HEK293T (cell line): Measurements from ENCODE around the gene ASB16.

Source experiments
- ARNT ChIP-seq: fragments of 450-650 bp; IDR thresholded peaks from 2 replicates; pipeline ENCODE4 v1.6.1; 2017; ENCODE audit warnings: mild to moderate bottlenecking
- BHLHE40 ChIP-seq: fragments of 450-650 bp; IDR thresholded peaks from 2 replicates; pipeline ENCODE4 v1.6.1; 2016; ENCODE audit warnings: mild to moderate bottlenecking, moderate library complexity, borderline replicate concordance
- CTBP1 ChIP-seq: fragments of 450-650 bp; IDR thresholded peaks from 2 replicates; pipeline ENCODE4 v1.6.1; 2016; ENCODE audit warnings: borderline replicate concordance
- ELF4 ChIP-seq: fragments of 450-650 bp; IDR thresholded peaks from 2 replicates; pipeline ENCODE4 v1.6.1; 2017; ENCODE audit warnings: antibody characterized with exemption
- FOXA1 ChIP-seq: fragments of 450-650 bp; IDR thresholded peaks from 2 replicates; pipeline ENCODE4 v1.6.1; 2016; ENCODE audit warnings: mild to moderate bottlenecking
- FOXK2 ChIP-seq: fragments of 450-650 bp; IDR thresholded peaks from 2 replicates; pipeline ENCODE4 v1.6.1; 2016; ENCODE audit warnings: mild to moderate bottlenecking
- FOXM1 ChIP-seq: fragments of 450-650 bp; IDR thresholded peaks from 2 replicates; pipeline ENCODE4 v1.6.1; 2017; ENCODE audit warnings: mild to moderate bottlenecking, borderline replicate concordance
- HDGF ChIP-seq: fragments of 450-650 bp; IDR thresholded peaks from 2 replicates; pipeline ENCODE4 v1.6.1; 2017; ENCODE audit warnings: antibody characterized with exemption, borderline replicate concordance
- L3MBTL2 ChIP-seq: fragments of 450-650 bp; conservative IDR thresholded peaks from 2 replicates; pipeline ENCODE4 v1.6.1; 2016; ENCODE audit warnings: mild to moderate bottlenecking
- NFRKB ChIP-seq: fragments of 450-650 bp; IDR thresholded peaks from 2 replicates; pipeline ENCODE4 v1.6.1; 2016; ENCODE audit warnings: mild to moderate bottlenecking, moderate library complexity
- SUZ12 ChIP-seq: fragments of 450-650 bp; IDR thresholded peaks from 2 replicates; pipeline ENCODE4 v1.6.1; 2016; ENCODE audit warnings: mild to moderate bottlenecking
- TARDBP ChIP-seq: fragments of 450-650 bp; IDR thresholded peaks from 2 replicates; pipeline ENCODE4 v1.6.1; 2016
- ZNF384 ChIP-seq: fragments of 450-650 bp; IDR thresholded peaks from 2 replicates; pipeline ENCODE4 v1.6.1; 2016

GRCh38 chr17:44164476-44164875, 6.0 kb upstream of the ASB16 start:
- TF ChIP-seq ZNF384 (no peak), SUZ12 (no peak), CTBP1 (no peak), NFRKB (no peak), ELF4 (no peak), TARDBP (no peak), BHLHE40 (no peak), ARNT (no peak), FOXA1 (no peak), FOXM1 (no peak), FOXK2 (no peak), HDGF (no peak), L3MBTL2 (no peak)
